ENCODE results near the gene EPC2.
A peak's percentile ranks its signal among the peaks of the same experiment; 100 is the strongest.
"Not testable (repeated sequence)": the region's sequence is repeated elsewhere in the genome, so short reads cannot be mapped to it uniquely, and the experiment has no call there.

Gene EPC2

DNA sequence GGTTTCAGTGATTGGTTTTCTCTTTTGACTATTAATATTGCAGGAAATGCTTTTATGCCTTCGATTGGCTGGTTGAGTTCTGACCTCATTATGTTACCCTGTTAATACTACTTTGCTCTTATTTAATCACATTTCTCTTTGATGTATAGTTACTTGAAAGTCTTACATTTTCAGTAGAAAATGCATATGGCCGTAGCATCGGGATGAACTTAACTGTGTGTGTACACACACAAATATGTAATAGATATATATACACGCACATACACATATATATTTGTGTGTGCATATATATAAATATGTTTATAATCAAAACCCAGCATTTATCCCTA, 1.6 kb downstream of the EPC2 start:
- peak overlapping the region; percentile 96 for H3K4me3 ChIP-seq (ENCODE audit: low read length)
- peaks cover 23% of the 10 kb centered on the region for H3F3A ChIP-seq (ENCODE audit: insufficient read depth, low read length)
- no peaks in the 10 kb centered on the region for H3K36me3 ChIP-seq (replicated peaks; ENCODE audit: insufficient read depth, low read length)
- no peak for DNase-seq
- H3K9me2 ChIP-seq (replicated peaks; ENCODE audit: insufficient read depth, low read length) = no peaks in the 10 kb centered on the region
- H4K20me1 ChIP-seq (ENCODE audit: insufficient read depth, low read length) = peaks cover 27% of the 10 kb centered on the region
- 0 out of 2 replicates have a peak, but pooled peaks cover 16% of the 10 kb centered on the region for H3K4me1 ChIP-seq (ENCODE audit: low read length)
- TF ChIP-seq EZH2phosphoT487 (IDR thresholded peaks at IDR 0.05; ENCODE audit: low read length) (no peak), EZH2 (optimal IDR thresholded peaks at IDR 0.05; ENCODE audit: low read depth, low read length) (no peak)
- TF ChIP-seq, protein P1, sequence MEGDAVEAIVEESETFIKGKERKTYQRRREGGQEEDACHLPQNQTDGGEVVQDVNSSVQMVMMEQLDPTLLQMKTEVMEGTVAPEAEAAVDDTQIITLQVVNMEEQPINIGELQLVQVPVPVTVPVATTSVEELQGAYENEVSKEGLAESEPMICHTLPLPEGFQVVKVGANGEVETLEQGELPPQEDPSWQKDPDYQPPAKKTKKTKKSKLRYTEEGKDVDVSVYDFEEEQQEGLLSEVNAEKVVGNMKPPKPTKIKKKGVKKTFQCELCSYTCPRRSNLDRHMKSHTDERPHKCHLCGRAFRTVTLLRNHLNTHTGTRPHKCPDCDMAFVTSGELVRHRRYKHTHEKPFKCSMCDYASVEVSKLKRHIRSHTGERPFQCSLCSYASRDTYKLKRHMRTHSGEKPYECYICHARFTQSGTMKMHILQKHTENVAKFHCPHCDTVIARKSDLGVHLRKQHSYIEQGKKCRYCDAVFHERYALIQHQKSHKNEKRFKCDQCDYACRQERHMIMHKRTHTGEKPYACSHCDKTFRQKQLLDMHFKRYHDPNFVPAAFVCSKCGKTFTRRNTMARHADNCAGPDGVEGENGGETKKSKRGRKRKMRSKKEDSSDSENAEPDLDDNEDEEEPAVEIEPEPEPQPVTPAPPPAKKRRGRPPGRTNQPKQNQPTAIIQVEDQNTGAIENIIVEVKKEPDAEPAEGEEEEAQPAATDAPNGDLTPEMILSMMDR (IDR thresholded peaks at IDR 0.05; ENCODE audit: low read length) = no peak
- H3K27ac ChIP-seq (ENCODE audit: low read length) = peak overlapping the region; percentile 91; the same call in 1 of the 2 replicates
- H2AFZ ChIP-seq (ENCODE audit: low read length) = no peak overlapping the region
- no peaks in the 10 kb centered on the region for H3K27me3 ChIP-seq (replicated peaks; ENCODE audit: insufficient read depth, low read length)
- no peaks in the 10 kb centered on the region for H3K9me3 ChIP-seq (replicated peaks; ENCODE audit: insufficient read depth, low read length)
- H3K9ac ChIP-seq (ENCODE audit: low read length) = no peak overlapping the region; the same call in 1 of the 2 replicates
- H3K4me2 ChIP-seq (ENCODE audit: low read depth, low read length) = peak overlapping the region; percentile 69
- peaks cover 60% of the 10 kb centered on the region for H3K79me2 ChIP-seq (ENCODE audit: low read length)

DNA sequence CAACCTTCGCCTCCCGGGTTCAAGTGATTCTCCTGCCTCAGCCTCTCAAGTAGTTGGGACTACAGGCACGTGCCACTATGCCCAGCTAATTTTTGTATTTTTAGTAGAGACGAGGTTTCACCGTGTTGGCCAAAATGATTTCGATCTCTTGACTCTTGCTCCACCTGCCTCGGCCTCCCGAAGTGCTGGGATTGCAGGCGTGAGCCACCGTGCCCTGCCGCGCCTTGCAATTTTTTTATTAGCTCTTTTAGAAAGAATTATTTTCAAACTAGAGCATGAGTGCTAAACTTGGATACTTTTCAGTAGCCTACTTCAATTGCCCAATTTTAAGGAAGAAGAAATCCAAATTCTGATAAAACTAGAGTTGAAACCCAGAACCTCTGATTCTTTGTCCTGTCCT, 3.2 kb downstream of the EPC2 start:
- not testable (repeated sequence) for H3K36me3 ChIP-seq (replicated peaks; ENCODE audit: insufficient read depth, low read length); H3K9me2 ChIP-seq (replicated peaks; ENCODE audit: insufficient read depth, low read length); H2AFZ ChIP-seq (ENCODE audit: low read length); H3K9me3 ChIP-seq (replicated peaks; ENCODE audit: insufficient read depth, low read length); H3K27ac ChIP-seq (ENCODE audit: low read length); H3K27me3 ChIP-seq (replicated peaks; ENCODE audit: insufficient read depth, low read length); H3K9ac ChIP-seq (ENCODE audit: low read length); H3K4me3 ChIP-seq (ENCODE audit: low read length); H3K4me2 ChIP-seq (ENCODE audit: low read depth, low read length); DNase-seq
- peaks cover 75% of the 10 kb centered on the region for H3K79me2 ChIP-seq (ENCODE audit: low read length)
- H3K4me1 ChIP-seq (ENCODE audit: low read length) = peaks cover 30% of the 10 kb centered on the region; the same call in 1 of the 2 replicates
- peaks cover 26% of the 10 kb centered on the region for H3F3A ChIP-seq (ENCODE audit: insufficient read depth, low read length)
- peaks cover 42% of the 10 kb centered on the region for H4K20me1 ChIP-seq (ENCODE audit: insufficient read depth, low read length)

DNA sequence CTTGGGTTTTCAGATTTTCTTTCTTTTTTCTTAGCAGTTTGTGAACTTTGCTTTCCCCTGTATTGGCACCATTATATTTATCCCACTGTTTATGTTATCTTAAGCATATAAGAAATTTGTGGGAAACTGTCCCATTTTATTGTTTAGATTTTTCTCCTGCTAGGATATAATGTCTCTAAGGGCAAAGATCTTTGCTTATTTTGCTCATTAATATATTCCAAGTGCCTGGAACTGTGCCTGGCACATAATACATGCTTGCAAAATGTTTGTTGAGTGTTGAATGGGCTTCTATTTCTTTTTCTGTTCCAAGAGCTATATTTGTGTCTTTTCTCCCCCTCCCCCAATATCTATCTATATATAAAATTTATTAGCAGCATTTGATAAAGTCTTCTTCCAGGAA, 5.4 kb downstream of the EPC2 start:
- no peaks in the 10 kb centered on the region for H3K27me3 ChIP-seq (replicated peaks; ENCODE audit: insufficient read depth, low read length)
- H3K79me2 ChIP-seq (ENCODE audit: low read length) = peaks cover 97% of the 10 kb centered on the region
- H3K9me3 ChIP-seq (replicated peaks; ENCODE audit: insufficient read depth, low read length) = no peaks in the 10 kb centered on the region
- no peak overlapping the region for H3K27ac ChIP-seq (ENCODE audit: low read length)
- no peak overlapping the region for H3K4me3 ChIP-seq (ENCODE audit: low read length)
- DNase-seq = no peak
- peaks cover 35% of the 10 kb centered on the region for H3K4me1 ChIP-seq (ENCODE audit: low read length)
- TF ChIP-seq, protein P1 (IDR thresholded peaks at IDR 0.05; ENCODE audit: low read length) = no peak
- TF ChIP-seq EZH2 (optimal IDR thresholded peaks at IDR 0.05; ENCODE audit: low read depth, low read length) = no peak
- TF ChIP-seq EZH2phosphoT487 (IDR thresholded peaks at IDR 0.05; ENCODE audit: low read length) = no peak
- peaks cover 48% of the 10 kb centered on the region for H4K20me1 ChIP-seq (ENCODE audit: insufficient read depth, low read length)
- H3K9ac ChIP-seq (ENCODE audit: low read length) = no peak overlapping the region
- H2AFZ ChIP-seq (ENCODE audit: low read length) = no peak overlapping the region
- no peaks in the 10 kb centered on the region for H3K9me2 ChIP-seq (replicated peaks; ENCODE audit: insufficient read depth, low read length)
- peaks cover 26% of the 10 kb centered on the region for H3F3A ChIP-seq (ENCODE audit: insufficient read depth, low read length)
- no peak overlapping the region for H3K4me2 ChIP-seq (ENCODE audit: low read depth, low read length)
- no peaks in the 10 kb centered on the region for H3K36me3 ChIP-seq (replicated peaks; ENCODE audit: insufficient read depth, low read length)

DNA sequence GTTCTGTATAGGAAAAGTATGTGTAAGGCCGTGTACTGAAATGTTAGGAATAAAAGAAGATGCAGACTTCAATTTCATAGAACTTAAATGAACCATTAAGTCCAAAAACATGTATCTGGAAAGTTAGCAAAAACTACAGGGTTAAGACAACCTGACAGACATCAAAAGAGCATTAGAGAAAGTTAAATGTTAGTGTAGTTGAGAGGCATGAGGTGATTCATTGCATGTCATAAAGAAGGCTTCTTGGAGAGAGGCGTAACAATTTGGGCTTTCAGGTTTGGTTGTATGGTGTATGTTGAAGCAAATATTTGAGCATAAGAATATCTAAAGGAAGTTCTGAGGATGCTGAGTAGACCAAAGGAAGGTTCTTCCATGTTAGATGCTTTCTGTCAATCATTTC, 6.3 kb downstream of the EPC2 start:
- H3K9me2 ChIP-seq (replicated peaks; ENCODE audit: insufficient read depth, low read length) = no peaks in the 10 kb centered on the region
- H3K9ac ChIP-seq (ENCODE audit: low read length) = no peak overlapping the region
- H3K27me3 ChIP-seq (replicated peaks; ENCODE audit: insufficient read depth, low read length) = no peaks in the 10 kb centered on the region
- no peak overlapping the region for H3K4me2 ChIP-seq (ENCODE audit: low read depth, low read length)
- peaks cover 54% of the 10 kb centered on the region for H4K20me1 ChIP-seq (ENCODE audit: insufficient read depth, low read length)
- peaks cover 100% of the 10 kb centered on the region for H3K79me2 ChIP-seq (ENCODE audit: low read length)
- no peak overlapping the region for H3K27ac ChIP-seq (ENCODE audit: low read length)
- H3K4me1 ChIP-seq (ENCODE audit: low read length) = peaks cover 35% of the 10 kb centered on the region
- no peaks in the 10 kb centered on the region for H3K9me3 ChIP-seq (replicated peaks; ENCODE audit: insufficient read depth, low read length)
- peaks cover 19% of the 10 kb centered on the region for H3F3A ChIP-seq (ENCODE audit: insufficient read depth, low read length)
- no peaks in the 10 kb centered on the region for H3K36me3 ChIP-seq (replicated peaks; ENCODE audit: insufficient read depth, low read length)
- no peak overlapping the region for H2AFZ ChIP-seq (ENCODE audit: low read length)
- no peak for DNase-seq
- H3K4me3 ChIP-seq (ENCODE audit: low read length) = no peak overlapping the region
- TF ChIP-seq, protein P1 (IDR thresholded peaks at IDR 0.05; ENCODE audit: low read length) = no peak
- TF ChIP-seq EZH2 (optimal IDR thresholded peaks at IDR 0.05; ENCODE audit: low read depth, low read length) (no peak), EZH2phosphoT487 (IDR thresholded peaks at IDR 0.05; ENCODE audit: low read length) (no peak)

Data from MM.1S (cell line).